ENCODE measurements around the gene SGTA.

The SGTA gene

DNA sequence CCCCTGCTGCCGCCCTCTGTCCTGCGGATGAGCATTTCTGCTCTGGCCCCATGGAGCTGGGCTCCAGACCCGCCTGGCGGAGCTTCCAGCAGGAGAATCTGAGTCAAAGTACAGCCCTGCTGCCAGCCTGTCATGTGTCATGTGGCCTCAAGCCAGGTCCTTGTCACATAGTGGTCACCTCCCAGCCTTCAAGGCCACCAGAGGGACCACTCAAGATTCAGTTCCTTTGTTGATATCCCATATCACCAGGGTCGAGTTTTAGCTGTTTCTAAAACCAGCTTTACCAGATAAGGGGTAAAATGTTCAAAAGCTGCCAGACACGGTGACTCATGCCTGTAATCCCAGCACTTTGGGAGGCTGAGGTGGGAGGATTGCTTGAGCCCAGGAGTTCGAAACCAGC is 15.7 kb upstream of the SGTA start:
- no peak overlapping the region for H3K4me2 ChIP-seq (ENCODE audit: low read length)
- no peak overlapping the region for H3K27ac ChIP-seq
- H3K9ac ChIP-seq: no peak overlapping the region
- H3K4me1 ChIP-seq: no peaks in the 10 kb centered on the region
- no peak overlapping the region for H3K4me3 ChIP-seq (ENCODE audit: low read depth, low read length)
- H2AFZ ChIP-seq: no peak overlapping the region
- H3K36me3 ChIP-seq (ENCODE audit: control insufficient read depth, insufficient read depth, low read length): no peaks in the 10 kb centered on the region
- TF ChIP-seq CTCF (IDR thresholded peaks at IDR 0.05): no peak
- no peaks in the 10 kb centered on the region for H3K9me3 ChIP-seq (ENCODE audit: control insufficient read depth, low read length)
- peaks cover 8% of the 10 kb centered on the region for H3K79me2 ChIP-seq
- H3K27me3 ChIP-seq (ENCODE audit: control insufficient read depth, insufficient read depth, low read length): no peaks in the 10 kb centered on the region

- peaks cover 8% of the 10 kb centered on the region for H3K79me2 ChIP-seq
- H3K4me1 ChIP-seq: no peaks in the 10 kb centered on the region
- TF ChIP-seq CTCF (IDR thresholded peaks at IDR 0.05): no peak
- no peaks in the 10 kb centered on the region for H3K27me3 ChIP-seq (ENCODE audit: control insufficient read depth, insufficient read depth, low read length)
- H2AFZ ChIP-seq: no peak overlapping the region
- H3K27ac ChIP-seq: no peak overlapping the region
- H3K4me2 ChIP-seq (ENCODE audit: low read length): no peak overlapping the region
- no peak overlapping the region for H3K4me3 ChIP-seq (ENCODE audit: low read depth, low read length)
- H3K9me3 ChIP-seq (ENCODE audit: control insufficient read depth, low read length): no peaks in the 10 kb centered on the region
- H3K9ac ChIP-seq: no peak overlapping the region
- H3K36me3 ChIP-seq (ENCODE audit: control insufficient read depth, insufficient read depth, low read length): no peaks in the 10 kb centered on the region
These were observed 15.1 kb upstream of the SGTA start for GRCh38 chr19:2798158-2798685.

- Histone ChIP-seq H3K4me1 (no peaks in the 10 kb centered on the region), H3K4me3 (ENCODE audit: low read depth, low read length) (no peak overlapping the region), H3K9ac (no peak overlapping the region), H3K4me2 (ENCODE audit: low read length) (no peak overlapping the region), H2AFZ (no peak overlapping the region), H3K27me3 (ENCODE audit: control insufficient read depth, insufficient read depth, low read length) (no peaks in the 10 kb centered on the region), H3K27ac (no peak overlapping the region), H3K36me3 (ENCODE audit: control insufficient read depth, insufficient read depth, low read length) (no peaks in the 10 kb centered on the region), H3K9me3 (ENCODE audit: control insufficient read depth, low read length) (no peaks in the 10 kb centered on the region), H3K79me2 (peaks cover 8% of the 10 kb centered on the region)
- TF ChIP-seq CTCF (IDR thresholded peaks at IDR 0.05): no peak
These were observed 14.2 kb upstream of the SGTA start for GRCh38 chr19:2797280-2797679.

GRCh38 chr19:2796659-2797266 is 13.7 kb upstream of the SGTA start:
- peaks cover 8% of the 10 kb centered on the region for H3K79me2 ChIP-seq
- H3K4me1 ChIP-seq: no peaks in the 10 kb centered on the region
- no peak overlapping the region for H3K4me3 ChIP-seq (ENCODE audit: low read depth, low read length)
- no peaks in the 10 kb centered on the region for H3K36me3 ChIP-seq (ENCODE audit: control insufficient read depth, insufficient read depth, low read length)
- no peak overlapping the region for H3K4me2 ChIP-seq (ENCODE audit: low read length)
- no peaks in the 10 kb centered on the region for H3K9me3 ChIP-seq (ENCODE audit: control insufficient read depth, low read length)
- no peaks in the 10 kb centered on the region for H3K27me3 ChIP-seq (ENCODE audit: control insufficient read depth, insufficient read depth, low read length)
- no peak overlapping the region for H3K9ac ChIP-seq
- no peak overlapping the region for H3K27ac ChIP-seq
- no peak overlapping the region for H2AFZ ChIP-seq
- no peak for TF ChIP-seq CTCF (IDR thresholded peaks at IDR 0.05)
